NCI-H1092 (cell line): Measurements from ENCODE around the gene ST6GALNAC4.

Experiments
- DNase-seq: peaks from one replicate; lab custom pipeline; 2025; lab: John Stamatoyannopoulos, UW

Gene ST6GALNAC4

GRCh38 chr9:127912296-127912695, 4.5 kb downstream of the ST6GALNAC4 start:
- DNase-seq = no peak

DNA sequence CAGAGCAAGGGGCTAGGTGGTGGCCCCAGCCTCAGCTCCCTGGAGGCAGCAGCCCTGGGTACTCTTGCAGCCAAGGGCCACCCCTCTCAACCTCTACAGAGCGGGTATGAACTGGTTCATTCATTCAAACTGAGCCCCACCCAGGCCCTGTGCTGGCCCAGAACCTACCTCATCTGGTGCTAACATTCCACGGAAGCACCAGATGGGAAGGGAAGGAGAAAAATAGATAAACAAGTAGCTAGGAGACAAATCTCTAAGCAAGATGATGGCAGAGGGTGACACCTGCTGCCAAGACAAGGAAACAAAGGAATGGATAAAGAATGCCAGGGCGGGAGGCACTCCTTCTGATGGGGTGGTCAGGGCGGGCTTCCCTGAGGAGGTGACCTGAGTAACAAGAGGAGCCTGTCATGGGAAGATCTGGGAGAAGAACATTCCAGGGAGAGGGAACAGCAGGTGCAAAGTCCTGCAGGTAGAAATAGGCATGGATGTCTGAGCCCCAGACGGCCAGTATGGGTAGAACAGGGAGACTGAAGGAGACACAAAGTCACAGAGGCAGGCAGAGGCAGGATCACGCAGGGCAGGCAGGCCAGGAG, 6.1 kb downstream of the ST6GALNAC4 start:
- no peak for DNase-seq

- DNase-seq = no peak
Measured at GRCh38 chr9:127909839-127910273, 7.0 kb downstream of the ST6GALNAC4 start.

GRCh38 chr9:127908660-127908926, 8.2 kb downstream of the ST6GALNAC4 start:
- DNase-seq = no peak

- DNase-seq = no peak
Measured at GRCh38 chr9:127907867-127908659, 8.8 kb downstream of the ST6GALNAC4 start.

DNA sequence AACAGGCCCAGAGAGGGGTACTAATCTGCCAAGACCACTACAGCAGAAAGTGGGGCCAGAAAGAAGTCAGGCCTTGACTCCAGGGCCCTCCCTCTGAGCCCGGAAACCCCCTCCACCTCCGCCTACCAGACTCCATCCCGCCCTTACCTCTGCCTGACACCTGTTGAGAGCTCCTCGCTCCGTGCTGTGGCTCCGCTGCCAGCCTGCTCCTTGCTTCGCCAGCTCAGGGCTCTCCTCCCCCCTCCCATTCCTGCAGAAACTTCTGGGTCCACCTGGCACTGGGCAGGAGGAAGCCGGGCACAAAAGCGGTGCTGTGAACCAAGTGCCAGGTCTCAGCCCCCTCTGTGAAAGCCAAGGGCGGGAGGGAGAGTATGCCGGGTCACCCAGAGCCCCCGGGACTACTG, 11.1 kb downstream of the ST6GALNAC4 start:
- no peak for DNase-seq

DNA sequence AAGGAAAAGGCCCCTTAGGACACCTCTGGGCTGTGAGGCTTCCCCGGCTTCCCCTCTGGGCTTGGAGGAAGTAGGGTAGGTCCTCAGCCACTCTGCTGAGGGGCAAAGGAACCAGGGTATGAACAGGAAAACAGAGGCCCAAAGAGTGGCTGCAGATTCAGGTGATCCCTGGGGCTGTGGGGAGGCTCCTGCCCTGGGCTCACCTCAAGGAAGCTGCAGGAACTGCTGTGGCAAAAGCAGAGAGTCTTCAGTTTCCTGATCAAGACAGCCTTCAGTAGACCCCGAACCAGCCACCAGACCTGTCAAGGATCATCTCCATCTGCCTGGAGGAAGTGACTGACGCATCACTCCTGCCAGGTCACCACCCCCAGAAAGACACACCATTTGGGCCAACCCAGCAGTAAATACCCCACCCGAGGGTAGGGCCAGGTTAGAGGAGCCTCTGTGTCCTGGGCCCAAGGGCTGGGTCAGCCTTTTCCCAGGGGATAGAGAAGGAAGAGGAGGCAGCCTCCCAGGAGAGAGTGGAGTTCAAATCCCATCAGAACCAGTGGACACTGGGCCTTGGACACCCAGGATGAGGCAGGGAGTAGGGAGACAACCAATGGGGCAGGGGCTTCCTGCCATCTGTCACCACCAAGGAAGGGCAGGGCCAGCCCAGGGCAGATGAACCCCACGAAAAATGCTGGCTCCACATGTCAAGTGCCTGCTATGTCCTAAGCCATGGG, 11.7 kb downstream of the ST6GALNAC4 start:
- no peak for DNase-seq

- DNase-seq = peak; percentile 29
Measured at GRCh38 chr9:127904561-127905003, 12.3 kb downstream of the ST6GALNAC4 start.

- no peak for DNase-seq
Measured at GRCh38 chr9:127903557-127904475, 13.0 kb downstream of the ST6GALNAC4 start.

DNA sequence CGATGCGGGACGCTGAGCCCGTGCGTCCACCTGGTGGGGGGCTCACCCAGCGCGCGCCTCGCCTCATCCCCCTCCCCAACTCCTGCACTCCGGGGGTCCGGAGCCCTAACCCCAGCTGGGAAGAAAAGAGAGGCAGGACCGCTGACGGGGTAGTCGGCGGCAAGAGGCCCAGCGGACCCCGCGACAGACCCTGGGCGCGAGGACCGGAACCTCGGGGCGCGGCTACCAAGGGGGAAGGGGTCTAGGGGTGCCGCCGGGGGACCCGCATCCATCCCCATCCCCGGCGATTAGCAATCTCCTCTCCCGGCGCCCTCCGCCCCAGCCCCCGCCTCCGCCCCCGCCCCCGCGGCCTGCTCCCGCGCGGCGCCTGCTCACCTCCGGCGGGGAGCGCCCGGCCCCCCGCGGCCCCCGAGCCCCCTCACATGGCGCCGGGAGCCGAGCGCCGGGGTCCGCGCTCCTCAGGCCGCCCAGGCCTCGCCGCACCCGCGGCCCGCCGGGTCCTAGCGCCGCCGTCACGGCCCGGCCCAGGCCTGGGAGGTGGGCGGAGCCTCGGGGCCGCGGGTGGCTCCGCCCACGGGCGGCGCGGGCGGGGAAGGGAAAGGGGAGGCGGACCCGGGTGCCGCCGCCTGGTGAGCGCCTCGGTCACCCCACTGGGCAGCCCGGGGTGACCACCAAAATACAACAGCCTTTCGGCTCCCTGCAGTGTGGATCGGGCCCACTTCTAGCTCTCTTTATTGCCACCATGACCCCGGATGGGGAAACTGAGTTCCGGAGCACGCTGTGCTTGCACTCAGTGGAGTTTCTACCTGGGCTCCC, 17.5 kb downstream of the ST6GALNAC4 start, which contains the start of gene ST6GALNAC6:
ST6GALNAC6 (minus strand) TSS at position 476 of the 816 bp plus-strand sequence. CDS start 1,622 bp downstream, outside the sequence.
- DNase-seq = peak; percentile 38

DNA sequence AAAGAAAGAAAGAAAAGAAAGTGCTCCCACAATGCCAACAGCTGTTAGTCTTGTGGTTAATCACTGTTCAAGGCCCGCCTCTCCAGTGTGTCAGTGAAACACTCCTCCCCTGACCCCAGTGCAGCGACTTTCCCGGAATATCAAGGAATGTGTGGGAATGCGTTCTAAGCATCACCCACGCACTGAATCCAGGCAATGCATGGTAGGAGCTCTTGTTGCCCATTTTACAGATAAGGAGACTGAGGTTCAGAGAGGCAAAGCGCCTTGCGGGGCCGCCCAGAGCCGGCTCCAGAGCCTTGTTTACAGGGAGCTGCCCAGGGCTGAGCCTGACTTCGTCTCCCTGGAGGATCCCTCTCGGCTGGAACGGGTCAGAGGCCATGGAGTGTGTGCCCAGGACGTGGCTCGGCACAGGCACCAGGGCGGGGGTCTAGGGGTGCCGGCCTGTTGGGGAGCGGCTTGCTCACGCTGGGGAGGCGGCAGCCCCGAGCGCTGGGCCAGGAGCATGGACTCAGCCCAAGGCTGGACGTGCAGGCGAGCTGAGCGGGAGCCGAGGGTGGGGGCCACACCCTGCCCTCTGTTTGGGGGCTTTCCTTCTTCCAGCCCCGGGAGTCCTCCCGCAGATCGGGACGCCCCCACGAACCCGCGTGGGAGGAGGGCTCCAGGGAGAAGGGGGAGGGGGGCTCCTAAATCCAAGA, 18.3 kb downstream of the ST6GALNAC4 start:
- no peak for DNase-seq

DNA sequence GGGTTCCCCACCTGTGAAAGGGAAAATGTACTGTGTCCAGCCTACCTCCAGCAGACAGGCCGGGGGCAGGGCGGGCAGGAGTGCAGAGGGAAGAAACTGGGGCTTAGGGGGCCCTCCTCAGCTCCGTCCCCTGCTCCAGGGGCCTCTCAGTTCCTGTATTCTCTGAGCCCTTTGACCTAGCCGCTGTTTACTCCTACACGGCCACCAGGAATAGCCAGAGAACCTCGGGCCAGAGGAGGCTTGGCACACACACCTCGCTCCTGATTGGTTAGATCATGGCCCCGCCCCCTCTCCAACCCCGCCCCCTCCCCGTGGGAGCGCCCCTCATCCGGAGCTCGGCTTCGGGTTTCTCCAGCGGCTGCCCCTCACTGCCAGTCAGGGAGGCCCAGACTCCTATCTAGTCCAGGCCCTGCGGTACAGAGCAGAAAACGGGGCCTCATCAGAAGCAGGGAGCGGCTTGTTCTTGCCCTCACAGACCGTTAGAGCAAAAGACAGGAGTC, 19.6 kb downstream of the ST6GALNAC4 start:
- DNase-seq = no peak

- DNase-seq = no peak
Measured at GRCh38 chr9:127896395-127897192, 20.2 kb downstream of the ST6GALNAC4 start.

- no peak for DNase-seq
Measured at GRCh38 chr9:127895811-127896210, 21.0 kb downstream of the ST6GALNAC4 start.

DNA sequence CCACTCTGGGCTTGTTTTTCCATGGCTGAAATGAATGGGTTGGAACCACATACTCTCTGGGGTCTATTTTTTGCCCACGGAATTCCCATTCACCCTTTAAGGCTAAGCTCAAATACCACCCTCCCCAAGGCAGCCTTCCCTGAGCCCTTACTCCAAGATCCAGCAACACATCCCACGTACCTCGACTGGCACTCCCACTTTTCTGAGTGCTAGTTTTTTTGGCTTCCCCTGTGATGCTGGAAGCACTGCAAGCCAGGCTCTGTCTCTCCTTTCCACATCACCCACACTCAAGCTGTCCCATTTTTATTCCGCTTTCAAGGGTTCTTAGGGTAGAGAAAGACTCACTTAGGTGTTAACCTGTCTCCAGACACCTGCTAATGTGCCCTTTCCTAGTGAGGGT, 23.4 kb downstream of the ST6GALNAC4 start:
- no peak for DNase-seq

GRCh38 chr9:127892831-127893230, 24.0 kb downstream of the ST6GALNAC4 start:
- DNase-seq = no peak

DNA sequence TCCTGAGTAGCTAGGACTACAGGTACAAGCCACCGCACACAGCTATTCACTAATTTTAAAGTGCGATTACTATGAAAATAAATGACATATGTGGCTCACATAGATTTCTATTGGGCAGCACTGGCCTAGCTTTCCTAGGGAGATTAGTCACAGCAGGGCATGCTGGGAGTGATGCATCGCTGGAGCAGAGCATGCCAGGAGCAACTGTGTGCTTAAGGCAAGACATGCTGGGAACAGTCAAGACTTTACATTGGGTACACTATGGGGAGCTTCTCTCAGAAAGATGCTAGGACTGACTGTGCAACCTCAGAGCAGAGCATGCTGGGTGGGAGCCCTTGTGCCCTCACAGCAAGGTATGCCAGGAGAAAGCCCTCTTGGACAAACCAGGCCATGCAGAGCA, 26.8 kb downstream of the ST6GALNAC4 start:
- DNase-seq = no peak

DNA sequence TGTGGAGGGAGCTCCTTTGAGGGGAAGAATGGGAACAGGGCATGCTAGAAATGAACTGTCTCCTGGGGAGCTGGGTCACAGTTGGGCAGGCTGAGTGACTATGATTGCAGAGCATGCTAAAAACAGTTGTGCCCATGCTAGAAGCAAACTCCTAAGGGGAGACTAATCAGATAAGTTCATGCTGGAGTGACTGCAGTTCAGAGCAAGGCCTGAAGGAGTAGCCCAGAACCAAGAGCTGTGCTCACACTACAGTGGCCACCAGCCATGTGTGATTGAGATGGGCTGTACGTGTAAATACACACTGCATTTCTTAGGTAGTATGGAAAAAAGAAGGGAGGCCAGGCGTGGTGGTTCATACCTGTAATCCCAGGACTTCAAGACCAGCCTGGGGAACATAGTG, 29.0 kb downstream of the ST6GALNAC4 start:
- no peak for DNase-seq

DNA sequence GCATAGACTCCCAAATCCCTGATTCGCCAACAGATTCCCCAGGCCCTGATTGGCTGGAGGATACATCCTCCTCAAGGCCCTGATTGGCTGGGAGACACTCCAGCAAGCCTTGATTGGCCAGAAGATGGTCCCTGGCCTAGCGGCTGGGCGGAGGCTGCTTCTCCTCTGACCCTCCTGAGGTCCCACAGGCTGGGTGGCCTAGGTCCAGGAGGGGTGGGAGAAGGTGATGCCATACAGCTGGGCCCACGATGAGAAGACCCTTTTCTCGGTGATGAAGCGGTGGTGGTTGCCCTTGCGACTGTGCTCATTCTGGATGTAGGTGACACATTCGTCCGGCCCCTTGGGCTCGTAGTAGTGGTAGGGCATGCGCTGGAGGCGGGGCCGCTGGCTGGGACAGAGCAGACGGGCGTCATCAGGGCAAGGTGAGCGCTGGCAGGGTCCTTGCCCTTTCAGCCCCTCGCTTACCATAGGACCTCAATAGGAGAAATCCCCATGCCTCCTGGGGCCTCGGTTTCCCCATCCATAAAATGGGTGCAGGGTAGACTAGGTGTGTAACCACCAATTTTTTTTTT, 30.4 kb downstream of the ST6GALNAC4 start:
- no peak for DNase-seq
